Daoy (cell line): ENCODE data around the gene PKD2L1. TPM values are rescaled to one million over a fixed set of nuclear protein-coding genes. Genes with fewer than 3 reads are reported as not detected.

Experiments
- DNase-seq: peaks from one replicate; pipeline ENCODE4 v3.0.0-alpha.2; 2015; ENCODE audit warnings: low read depth
- total RNA-seq: library from RNA; depleted of rRNA; stranded (reverse); fragments of >200 nt; shearing (Covaris generic); gene quantifications from 2 replicates; pipeline ENCODE4 v1.2.3, GENCODE V29; 2014

The PKD2L1 gene
- total RNA-seq, 1 experiment from 2014 or later: not detected

DNA sequence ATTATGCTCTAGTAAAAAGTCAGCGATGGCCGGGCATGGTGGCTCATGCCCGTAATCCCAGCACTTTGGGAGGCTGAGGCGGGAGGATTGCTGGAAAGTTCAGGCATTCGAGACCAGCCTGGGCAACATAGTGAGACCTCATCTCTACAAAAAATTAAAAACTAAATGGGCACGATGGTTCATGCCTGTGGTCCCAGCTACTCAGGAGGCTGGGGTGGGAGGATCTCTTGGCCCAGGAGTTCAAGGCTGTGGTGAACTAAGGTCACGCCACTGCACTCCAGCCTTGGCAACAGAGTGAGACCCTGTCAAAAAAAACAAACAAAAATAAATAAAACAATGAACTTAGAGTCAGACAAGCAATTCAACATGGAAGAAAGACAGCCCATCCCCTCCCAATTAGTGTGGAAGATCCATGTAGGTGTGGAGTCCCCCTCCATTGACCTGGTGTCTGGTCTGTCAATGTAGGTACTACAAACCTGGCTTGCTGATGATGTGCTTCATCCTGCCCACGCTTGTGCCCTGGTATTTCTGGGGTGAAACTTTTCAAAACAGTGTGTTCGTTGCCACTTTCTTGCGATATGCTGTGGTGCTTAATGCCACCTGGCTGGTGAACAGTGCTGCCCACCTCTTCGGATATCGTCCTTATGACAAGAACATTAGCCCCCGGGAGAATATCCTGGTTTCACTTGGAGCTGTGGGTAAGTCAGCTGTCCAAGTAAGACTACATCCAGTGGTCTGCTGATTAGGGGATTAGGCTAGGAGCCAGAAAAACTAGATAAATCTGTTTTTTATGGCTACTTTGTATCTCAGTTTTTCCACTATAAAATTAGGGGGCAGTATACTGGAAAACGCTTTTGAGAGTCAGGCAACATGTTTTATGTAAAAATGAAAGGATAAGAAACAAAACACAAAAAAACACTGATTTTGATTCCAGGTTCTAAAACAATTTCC, 26.3 kb upstream of the PKD2L1 start:
- DNase-seq: no peak

- DNase-seq: no peak
Measured at GRCh38 chr10:100355086-100355485, 25.1 kb upstream of the PKD2L1 start.

- no peak for DNase-seq
Measured at GRCh38 chr10:100353770-100354485, 23.9 kb upstream of the PKD2L1 start.

- no peak for DNase-seq
Measured at GRCh38 chr10:100350914-100351485, 21.0 kb upstream of the PKD2L1 start.

DNA sequence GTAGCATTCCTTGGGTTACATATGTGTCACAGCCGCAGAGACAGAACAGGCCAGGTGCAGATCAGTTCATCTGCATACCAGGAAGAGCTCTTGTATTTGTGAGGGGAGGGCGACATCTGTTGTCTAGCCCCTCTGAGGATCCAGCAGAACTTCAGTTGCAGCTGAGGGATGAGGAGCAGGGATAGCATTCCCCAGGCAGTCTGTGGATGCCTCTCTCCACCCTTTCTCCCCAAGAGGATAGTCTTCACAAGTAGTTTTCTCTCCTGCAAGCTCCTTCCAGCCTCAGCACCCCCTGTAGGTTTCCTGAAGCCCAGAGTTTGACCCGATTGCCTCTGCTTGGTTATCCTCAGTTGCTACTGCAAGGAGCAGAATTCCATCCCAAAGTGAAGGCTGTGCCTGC, 19.6 kb upstream of the PKD2L1 start:
- no peak for DNase-seq

- no peak for DNase-seq
Measured at GRCh38 chr10:100349087-100349486, 19.1 kb upstream of the PKD2L1 start.

DNA sequence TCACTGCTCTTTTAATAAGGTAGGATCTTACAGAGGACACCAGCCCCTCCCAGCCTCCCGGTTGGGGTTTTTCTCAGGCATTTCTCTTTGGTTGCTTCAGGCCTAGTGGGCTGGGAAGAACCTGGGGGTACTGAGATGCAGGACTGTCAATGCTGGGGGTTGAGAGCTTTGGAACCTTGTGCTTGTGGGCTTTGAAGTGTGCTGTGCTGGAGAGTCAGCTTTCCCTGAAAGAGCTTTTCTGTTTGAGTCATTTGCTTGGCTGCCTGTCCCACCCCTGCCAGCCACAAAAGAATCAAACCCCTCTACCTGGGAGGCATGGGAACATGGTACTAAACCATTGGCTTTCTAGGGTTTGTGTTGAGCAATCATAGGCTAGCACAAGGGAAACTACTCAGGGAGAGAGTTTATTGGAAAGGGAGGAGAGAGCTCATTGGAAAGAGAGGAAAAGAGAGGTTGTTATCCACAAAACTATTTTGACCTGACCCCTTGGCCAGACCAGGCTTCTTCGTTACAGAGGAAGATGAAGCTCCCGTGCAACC, 18.4 kb upstream of the PKD2L1 start:
- no peak for DNase-seq

DNA sequence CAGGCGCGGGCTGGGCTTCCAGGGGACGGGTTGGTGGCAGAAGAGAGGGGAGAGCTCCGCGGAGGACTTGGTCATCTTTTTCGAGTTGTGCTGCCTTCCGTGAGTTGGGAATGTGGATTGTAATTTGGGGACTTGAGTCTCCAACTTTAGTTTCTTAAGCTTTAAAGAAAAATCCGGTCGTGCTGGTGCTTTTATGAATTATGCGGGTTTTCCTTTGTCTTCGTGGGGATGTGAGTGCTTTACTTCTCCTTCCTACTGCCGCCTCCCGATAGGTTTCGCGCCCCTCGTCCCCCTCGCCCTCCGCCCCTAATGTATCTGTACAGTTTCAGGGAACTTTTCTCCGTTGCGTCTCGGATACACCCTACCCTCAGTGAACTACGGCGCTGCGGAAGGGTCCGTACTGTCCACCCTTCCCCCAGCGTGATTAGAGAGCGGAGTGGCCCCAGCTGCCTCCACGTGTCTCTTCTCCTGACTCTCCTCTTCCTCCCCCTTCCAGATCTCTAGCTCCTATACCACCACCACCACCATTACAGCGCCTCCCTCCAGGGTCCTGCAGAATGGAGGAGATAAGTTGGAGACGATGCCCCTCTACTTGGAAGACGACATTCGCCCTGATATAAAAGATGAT, 17.7 kb upstream of the PKD2L1 start:
- peak; percentile 13 for DNase-seq

DNA sequence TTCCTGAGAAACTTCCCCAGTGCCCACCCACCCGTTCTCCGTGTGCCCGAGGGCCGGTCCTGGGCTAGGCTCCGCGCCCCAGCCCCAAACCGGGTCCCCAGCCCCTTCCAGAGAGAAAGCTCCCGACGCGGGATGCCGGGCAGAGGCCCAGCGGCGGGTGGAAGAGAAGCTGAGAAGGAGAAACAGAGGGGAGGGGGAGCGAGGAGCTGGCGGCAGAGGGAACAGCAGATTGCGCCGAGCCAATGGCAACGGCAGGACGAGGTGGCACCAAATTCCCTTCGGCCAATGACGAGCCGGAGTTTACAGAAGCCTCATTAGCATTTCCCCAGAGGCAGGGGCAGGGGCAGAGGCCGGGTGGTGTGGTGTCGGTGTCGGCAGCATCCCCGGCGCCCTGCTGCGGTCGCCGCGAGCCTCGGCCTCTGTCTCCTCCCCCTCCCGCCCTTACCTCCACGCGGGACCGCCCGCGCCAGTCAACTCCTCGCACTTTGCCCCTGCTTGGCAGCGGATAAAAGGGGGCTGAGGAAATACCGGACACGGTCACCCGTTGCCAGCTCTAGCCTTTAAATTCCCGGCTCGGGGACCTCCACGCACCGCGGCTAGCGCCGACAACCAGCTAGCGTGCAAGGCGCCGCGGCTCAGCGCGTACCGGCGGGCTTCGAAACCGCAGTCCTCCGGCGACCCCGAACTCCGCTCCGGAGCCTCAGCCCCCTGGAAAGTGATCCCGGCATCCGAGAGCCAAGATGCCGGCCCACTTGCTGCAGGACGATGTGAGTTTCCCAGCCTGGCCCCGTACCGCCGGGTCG, 16.9 kb upstream of the PKD2L1 start, which contains the start of gene SCD:
Gene SCD (plus strand): TSS at position 469 of the 803 bp plus-strand sequence. CDS start 272 bp downstream, at position 741.
- DNase-seq: peak; percentile 93

GRCh38 chr10:100346351-100346764, 16.3 kb upstream of the PKD2L1 start:
- DNase-seq: peak; percentile 77

DNA sequence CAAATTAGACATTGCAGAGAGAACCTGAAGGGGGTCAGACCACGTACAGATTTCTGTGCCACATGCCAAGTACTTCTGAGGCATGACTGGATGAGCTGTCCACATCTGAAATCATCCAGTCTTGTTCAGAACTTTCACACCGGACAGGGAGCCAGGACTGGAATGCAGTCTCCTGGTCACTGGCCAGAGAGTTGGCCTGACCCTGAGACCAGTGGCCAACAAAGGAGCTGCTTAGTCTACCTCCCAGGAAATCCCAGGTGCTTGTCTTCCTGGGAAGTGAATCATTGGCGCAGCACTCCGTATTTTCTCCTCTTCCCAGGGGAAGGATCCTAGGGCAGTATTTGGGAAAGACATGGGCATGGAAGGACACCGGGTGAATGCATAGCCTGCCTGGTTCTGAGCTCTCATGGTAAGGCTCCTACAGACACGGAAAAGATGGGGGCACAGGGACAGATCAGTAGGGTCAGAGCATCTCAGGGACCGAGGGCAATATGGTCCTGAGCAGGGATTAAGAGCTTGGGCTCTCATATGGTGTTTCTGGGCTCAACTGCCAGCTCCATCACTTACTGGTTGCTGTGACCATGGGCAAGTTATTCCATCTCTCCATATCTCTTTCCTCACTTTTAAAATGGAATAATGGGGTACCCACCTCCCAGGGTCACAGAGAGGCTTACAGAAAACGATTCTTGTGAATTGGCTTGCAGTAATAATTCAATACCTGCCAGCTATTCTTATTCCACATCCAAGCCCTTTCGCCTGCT, 15.7 kb upstream of the PKD2L1 start:
- no peak for DNase-seq

- no peak for DNase-seq
Measured at GRCh38 chr10:100344241-100344788, 14.3 kb upstream of the PKD2L1 start.

GRCh38 chr10:100342627-100342972, 12.6 kb upstream of the PKD2L1 start:
- no peak for DNase-seq

GRCh38 chr10:100341953-100342626, 12.1 kb upstream of the PKD2L1 start:
- peak; percentile 58 for DNase-seq

DNA sequence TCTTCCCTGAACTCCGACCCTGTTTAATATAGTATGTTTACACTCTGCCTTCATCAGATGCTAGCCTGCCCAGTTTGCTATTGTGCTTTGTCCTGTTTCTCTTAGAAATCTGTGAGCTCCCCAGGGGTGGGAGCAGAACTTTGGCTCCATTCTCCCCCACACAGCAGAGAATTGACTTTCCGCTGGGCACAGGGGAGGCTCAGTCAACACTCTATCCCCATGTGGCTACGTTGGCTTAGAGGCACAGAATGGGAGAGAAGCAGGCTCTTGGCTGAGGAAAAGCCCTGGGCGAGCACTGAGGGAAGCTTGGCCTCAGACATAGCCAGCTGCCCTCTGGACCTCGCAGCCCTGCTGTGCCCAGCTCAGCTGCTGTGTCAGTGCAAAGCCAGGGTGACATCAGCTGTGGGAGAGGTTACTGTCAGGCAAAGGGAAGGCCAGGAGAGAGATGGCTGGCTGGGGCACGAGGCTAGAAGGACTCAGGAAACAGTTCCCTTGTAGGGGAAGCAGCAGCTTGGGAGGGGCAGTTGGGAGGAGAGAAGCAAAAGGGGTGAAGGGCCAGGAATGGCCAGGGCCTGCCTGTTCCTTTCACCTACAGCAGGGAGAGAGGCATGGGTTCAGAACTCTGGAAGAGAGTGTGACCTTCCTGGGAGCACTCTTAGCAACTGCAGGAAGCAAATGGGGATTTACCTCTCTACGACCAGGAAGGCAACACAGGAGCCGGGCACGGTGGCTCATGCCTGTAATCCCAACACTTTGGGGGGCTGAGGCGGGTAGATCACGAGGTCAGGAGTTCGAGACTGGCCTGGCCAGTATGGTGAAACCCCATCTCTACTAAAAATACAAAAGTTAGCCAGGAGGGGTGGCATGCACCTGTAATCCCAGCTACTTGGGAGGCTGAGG, 11.2 kb upstream of the PKD2L1 start:
- DNase-seq: no peak

DNA sequence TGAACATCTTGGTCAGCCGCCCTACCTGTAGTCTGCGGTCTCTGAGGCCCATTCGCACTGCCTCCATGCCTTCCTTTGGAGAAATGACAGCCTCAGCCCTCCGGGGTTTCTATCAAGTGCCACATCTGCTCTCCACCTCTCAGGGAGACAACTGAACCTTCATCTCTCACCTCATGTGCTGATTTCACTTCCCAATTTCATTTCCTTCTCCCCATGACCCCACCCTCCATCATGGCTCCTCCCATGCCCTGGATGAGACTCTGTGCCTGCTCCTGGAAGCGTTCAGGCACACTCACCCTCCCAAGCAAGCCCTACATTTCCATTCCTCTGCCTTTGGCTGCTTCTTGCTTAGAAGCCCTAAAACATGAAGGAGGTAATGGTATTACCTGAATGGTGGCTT, 9.2 kb upstream of the PKD2L1 start:
- DNase-seq: no peak

DNA sequence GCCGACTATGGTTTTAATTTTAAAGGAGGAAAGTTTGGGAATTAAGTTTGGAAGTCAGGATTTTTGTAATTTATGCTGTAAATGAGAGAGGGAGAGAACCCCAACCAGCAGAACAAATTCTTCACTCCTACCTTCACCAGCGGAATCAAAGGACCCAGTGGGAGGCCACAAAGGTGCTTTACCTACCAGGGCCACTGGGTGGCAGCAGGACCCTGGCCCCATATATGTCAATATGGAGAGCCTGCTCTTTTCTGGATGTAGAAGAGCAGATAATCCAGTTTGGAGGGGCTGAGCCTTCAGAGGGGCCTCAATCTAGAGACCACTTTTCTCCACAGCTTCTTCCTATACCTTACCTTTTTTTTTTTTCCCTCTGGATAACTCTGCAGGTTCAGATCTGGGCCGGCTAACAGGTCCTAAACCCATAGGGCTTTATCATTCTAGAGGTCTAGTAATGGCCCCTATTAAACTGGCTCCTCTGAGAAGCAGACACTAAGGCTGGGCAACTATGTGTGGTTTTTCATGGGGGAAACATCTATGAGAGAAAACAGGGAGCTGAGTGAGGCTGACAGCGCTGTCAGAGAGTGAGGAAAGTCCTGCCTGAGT, 8.5 kb upstream of the PKD2L1 start:
- peak; percentile 51 for DNase-seq

GRCh38 chr10:100334762-100335161, 4.7 kb upstream of the PKD2L1 start:
- DNase-seq: no peak
